Sigmoid colon (tissue), 7 donors: ENCODE data around the gene CLPTM1. TPM values are rescaled to one million over a fixed set of nuclear protein-coding genes. Genes with fewer than 3 reads are reported as not detected.

Experiments
- DNase-seq: peaks from one replicate; pipeline ENCODE4 v3.0.0-alpha.2; 2019
- H3K27ac ChIP-seq, 4 donors: fragments of 200-600 bp; sonication (generic); one replicate each; pipeline ENCODE4 v1.5.1; 2016 to 2019; ENCODE audit warnings: mild to moderate bottlenecking in 1 of 4
- H3K27me3 ChIP-seq, 3 donors: fragments of 200-600 bp; sonication (generic); one replicate each; pipeline ENCODE4 v1.5.1; 2019; ENCODE audit warnings: mild to moderate bottlenecking in 1 of 3
- H3K36me3 ChIP-seq, 4 donors: fragments of 200-600 bp; sonication (generic); one replicate each; pipeline ENCODE4 v1.5.1; 2016 to 2019
- H3K4me1 ChIP-seq, 4 donors: fragments of 200-600 bp; sonication (generic); one replicate each; pipeline ENCODE4 v1.5.1; 2017 to 2019
- H3K4me3 ChIP-seq, 4 donors: fragments of 200-600 bp; sonication (generic); one replicate each; pipeline ENCODE4 v1.5.1; 2017 to 2019; ENCODE audit warnings: mild to moderate bottlenecking in 2 of 4, moderate library complexity in 1 of 4
- H3K9me3 ChIP-seq, 4 donors: fragments of 200-600 bp in 3 of 4; sonication (generic) in 3 of 4; one replicate each; pipeline versions ENCODE4 v1.5.1 to v1.6.1; 2013 to 2019
- EP300 ChIP-seq, 4 donors: sonication (generic); formaldehyde crosslinking; IDR thresholded peaks; one replicate each; pipeline ENCODE4 v1.6.1; 2017; ENCODE audit warnings: antibody characterized with exemption in 4 of 4
- POLR2A ChIP-seq, 2 donors: fragments of 450-650 bp; IDR thresholded peaks; one replicate each; pipeline ENCODE4 v1.6.1; 2016; ENCODE audit warnings: antibody characterized with exemption in 2 of 2, mild to moderate bottlenecking in 2 of 2, moderate library complexity in 2 of 2
- POLR2AphosphoS5 ChIP-seq, 4 donors: sonication (generic); formaldehyde crosslinking; IDR thresholded peaks; one replicate each; pipeline ENCODE4 v1.6.1; 2017; ENCODE audit warnings: antibody characterized with exemption in 4 of 4
- WGBS, 2 donors: extraction: QIAGEN DNeasy Blood & Tissue Kit; methylation state at CpG; one replicate each; pipeline ENCODE4 v1.1.7; 2013; 5-methylcytosine and 5-hydroxymethylcytosine counted together
- intact Hi-C: fragments of 100-400 bp; cut with DNase I; formaldehyde crosslinking; loops from one replicate; pipeline ENCODE4 v1.15.1; 2023
- polyA plus RNA-seq, 3 donors: library from polyadenylated mRNA; stranded (reverse); fragments of 200-250 nt; gene quantifications; one replicate each; pipeline ENCODE4 v1.2.3, GENCODE V29; 2013
- total RNA-seq, 4 donors: library from RNA; depleted of rRNA; stranded (reverse); fragments of >200 nt; gene quantifications; one replicate each; pipeline ENCODE4 v1.1.0, GENCODE V29; 2016
- TF ChIP-seq, protein P1 (sequence below), 4 experiments: fragments of 450-650 bp in 3 of 4; fragments of 200-600 bp in 1 of 4; IDR thresholded peaks; one replicate each; pipeline ENCODE4 v1.5.1; 2016 to 2019; ENCODE audit warnings: antibody characterized with exemption in 4 of 4, mild to moderate bottlenecking in 3 of 4, moderate library complexity in 2 of 4
- donor health status: healthy with polysubstance abuse.
- donor health status: Bipolar disorder and iron deficiency.
- donor health status: healthy.

Gene CLPTM1
- total and polyA plus RNA-seq, 7 donors = 22.2 to 94.0 (median 43.2) TPM

- H3K27me3 ChIP-seq = no peaks in the 10 kb centered on the region
- 88 to 92% methylated on average over 5 of the region's 5 CpGs for WGBS, 2 donors
- no peak overlapping the region for H3K4me3 ChIP-seq
- DNase-seq = no peak
- peaks cover 0 to 31% (median 24%) of the 10 kb centered on the region in 4 donors for H3K4me1 ChIP-seq
- H3K27ac ChIP-seq = no peak overlapping the region
- peaks cover 5 to 42% (median 11%) of the 10 kb centered on the region in 4 donors for H3K36me3 ChIP-seq
- intact Hi-C loops = no loop called here
- H3K9me3 ChIP-seq = no peaks in the 10 kb centered on the region
- TF ChIP-seq, protein P1, sequence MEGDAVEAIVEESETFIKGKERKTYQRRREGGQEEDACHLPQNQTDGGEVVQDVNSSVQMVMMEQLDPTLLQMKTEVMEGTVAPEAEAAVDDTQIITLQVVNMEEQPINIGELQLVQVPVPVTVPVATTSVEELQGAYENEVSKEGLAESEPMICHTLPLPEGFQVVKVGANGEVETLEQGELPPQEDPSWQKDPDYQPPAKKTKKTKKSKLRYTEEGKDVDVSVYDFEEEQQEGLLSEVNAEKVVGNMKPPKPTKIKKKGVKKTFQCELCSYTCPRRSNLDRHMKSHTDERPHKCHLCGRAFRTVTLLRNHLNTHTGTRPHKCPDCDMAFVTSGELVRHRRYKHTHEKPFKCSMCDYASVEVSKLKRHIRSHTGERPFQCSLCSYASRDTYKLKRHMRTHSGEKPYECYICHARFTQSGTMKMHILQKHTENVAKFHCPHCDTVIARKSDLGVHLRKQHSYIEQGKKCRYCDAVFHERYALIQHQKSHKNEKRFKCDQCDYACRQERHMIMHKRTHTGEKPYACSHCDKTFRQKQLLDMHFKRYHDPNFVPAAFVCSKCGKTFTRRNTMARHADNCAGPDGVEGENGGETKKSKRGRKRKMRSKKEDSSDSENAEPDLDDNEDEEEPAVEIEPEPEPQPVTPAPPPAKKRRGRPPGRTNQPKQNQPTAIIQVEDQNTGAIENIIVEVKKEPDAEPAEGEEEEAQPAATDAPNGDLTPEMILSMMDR (IDR thresholded peaks at IDR 0.05) = no peak
- TF ChIP-seq POLR2AphosphoS5 (IDR thresholded peaks at IDR 0.05) (no peak), POLR2A (IDR thresholded peaks at IDR 0.05) (no peak), EP300 (IDR thresholded peaks at IDR 0.05) (no peak)
These were observed 4.5 kb downstream of the CLPTM1 start for GRCh38 chr19:44959691-44960090.

- Histone ChIP-seq H3K4me1 (peaks cover 0 to 24% (median 21%) of the 10 kb centered on the region in 4 donors), H3K27ac (no peak overlapping the region), H3K9me3 (no peaks in the 10 kb centered on the region), H3K4me3 (no peak overlapping the region), H3K36me3 (peaks cover 5 to 53% (median 15%) of the 10 kb centered on the region in 4 donors), H3K27me3 (no peaks in the 10 kb centered on the region)
- intact Hi-C loops = no loop called here
- WGBS, 2 donors = 79 to 88% methylated on average over 8 of the region's 8 CpGs
- no peak for DNase-seq
- TF ChIP-seq EP300 (IDR thresholded peaks at IDR 0.05) (no peak), POLR2AphosphoS5 (IDR thresholded peaks at IDR 0.05) (no peak), POLR2A (IDR thresholded peaks at IDR 0.05) (no peak)
- TF ChIP-seq, protein P1 (IDR thresholded peaks at IDR 0.05) = no peak
These were observed 5.9 kb downstream of the CLPTM1 start for GRCh38 chr19:44960906-44961728.

DNA sequence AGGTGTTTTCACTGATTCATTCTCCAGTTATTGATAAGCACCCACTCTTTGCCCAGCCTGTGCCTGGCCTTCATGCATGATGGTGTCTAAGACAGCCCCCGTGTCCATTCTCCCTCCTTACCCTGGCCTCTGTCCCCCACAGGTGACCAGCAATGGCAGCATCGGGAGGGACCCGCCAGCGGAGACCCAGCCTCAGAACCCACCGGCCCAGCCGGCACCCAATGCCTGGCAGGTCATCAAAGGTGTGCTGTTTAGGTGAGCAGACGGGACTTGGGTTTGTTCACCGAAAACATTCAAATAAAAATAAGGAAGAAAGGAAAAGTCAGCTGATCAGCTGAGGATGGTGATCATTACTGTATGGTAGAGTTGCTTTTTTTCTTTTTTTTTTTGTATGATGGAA, 6.6 kb downstream of the CLPTM1 start:
- whole genome bisulfite sequencing, 2 donors = 94 to 95% methylated on average over 8 of the region's 8 CpGs
- TF ChIP-seq, protein P1 (IDR thresholded peaks at IDR 0.05) = no peak
- TF ChIP-seq EP300 (IDR thresholded peaks at IDR 0.05) (no peak), POLR2AphosphoS5 (IDR thresholded peaks at IDR 0.05) (no peak), POLR2A (IDR thresholded peaks at IDR 0.05) (no peak)
- Histone ChIP-seq H3K4me3 (no peak overlapping the region), H3K27ac (no peak overlapping the region), H3K4me1 (peaks cover 0 to 17% (median 14%) of the 10 kb centered on the region in 4 donors), H3K36me3 (peaks cover 5 to 60% (median 17%) of the 10 kb centered on the region in 4 donors), H3K27me3 (no peaks in the 10 kb centered on the region), H3K9me3 (no peaks in the 10 kb centered on the region)
- intact Hi-C loops = no loop called here
- DNase-seq = no peak

GRCh38 chr19:44968118-44968517, 12.9 kb downstream of the CLPTM1 start:
- Histone ChIP-seq H3K27me3 (no peaks in the 10 kb centered on the region), H3K36me3 (peaks cover 5 to 80% (median 19%) of the 10 kb centered on the region in 4 donors), H3K27ac (no peak overlapping the region), H3K4me3 (no peak overlapping the region), H3K9me3 (no peaks in the 10 kb centered on the region), H3K4me1 (no peaks in the 10 kb centered on the region)
- 94 to 95% methylated on average over 5 of the region's 5 CpGs for WGBS, 2 donors
- TF ChIP-seq POLR2A (IDR thresholded peaks at IDR 0.05) (no peak), EP300 (IDR thresholded peaks at IDR 0.05) (no peak), POLR2AphosphoS5 (IDR thresholded peaks at IDR 0.05) (no peak)
- no peak for DNase-seq
- intact Hi-C loops = no loop called here

GRCh38 chr19:44968670-44969069, 13.5 kb downstream of the CLPTM1 start:
- H3K27ac ChIP-seq = no peak overlapping the region
- H3K27me3 ChIP-seq = no peaks in the 10 kb centered on the region
- WGBS, 2 donors = 92 to 96% methylated on average over 4 of the region's 4 CpGs
- no peaks in the 10 kb centered on the region for H3K9me3 ChIP-seq
- no peak for DNase-seq
- no peaks in the 10 kb centered on the region for H3K4me1 ChIP-seq
- no peak overlapping the region for H3K4me3 ChIP-seq
- no peak for TF ChIP-seq POLR2A (IDR thresholded peaks at IDR 0.05)
- TF ChIP-seq, protein P1 (IDR thresholded peaks at IDR 0.05) = no peak
- intact Hi-C loops = no loop called here
- peaks cover 3 to 82% (median 23%) of the 10 kb centered on the region in 4 donors for H3K36me3 ChIP-seq
